PC-9 (cell line): ENCODE measurements around the gene IQSEC1. TPM values are rescaled to one million over a fixed set of nuclear protein-coding genes. Genes with fewer than 3 reads are reported as not detected.

Source experiments
- BruUV-seq: library from RNA; stranded (reverse); fragments of 400-500 nt; replicated peaks from 2 replicates; lab custom pipeline; 2021; lab: Mats Ljungman, UMichigan
- CTCF ChIA-PET: fragments of 300-600 bp; sonication (Branson Sonifier 250); formaldehyde crosslinking; loops from one replicate; lab custom pipeline; 2022; ENCODE audit warnings: antibody characterized with exemption; lab: Charles Lee
- POLR2A ChIA-PET: fragments of 300-600 bp; sonication (Branson Sonifier 250); formaldehyde crosslinking; loops from one replicate; lab custom pipeline; 2022; ENCODE audit warnings: antibody characterized with exemption; ENCODE audit not compliant: unreplicated experiment; lab: Charles Lee
- DNase-seq, 2 experiments: peaks; one replicate each; pipeline versions ENCODE4 v3.0.0 to v3.0.0-alpha.2; 2015 to 2022; ENCODE audit warnings: mixed read lengths in 1 of 2
- H2AFZ ChIP-seq: fragments of 200-600 bp; sonication (generic); 2 replicates; pipeline ENCODE4 v1.8.1; 2017; ENCODE audit warnings: antibody characterized with exemption
- H3F3A ChIP-seq: fragments of 200-600 bp; sonication (generic); 2 replicates; pipeline ENCODE4 v1.8.1; 2017; ENCODE audit warnings: antibody characterized with exemption, mild to moderate bottlenecking, low read depth; ENCODE audit not compliant: insufficient read depth
- H3K27ac ChIP-seq: fragments of 200-600 bp; sonication (generic); 2 replicates; pipeline ENCODE4 v1.6.1; 2016; ENCODE audit warnings: mixed run types
- H3K27me3 ChIP-seq: fragments of 200-600 bp; sonication (generic); 2 replicates; pipeline ENCODE4 v1.6.1; 2016; ENCODE audit warnings: low read depth, mixed run types; ENCODE audit not compliant: insufficient read depth
- H3K36me3 ChIP-seq: fragments of 200-600 bp; sonication (generic); 2 replicates; pipeline ENCODE4 v1.6.1; 2016; ENCODE audit warnings: low read depth, mixed run types
- H3K4me1 ChIP-seq: fragments of 200-600 bp; sonication (generic); replicated peaks from 2 replicates; pipeline ENCODE4 v1.6.1; 2016; ENCODE audit warnings: mixed run types; ENCODE audit not compliant: insufficient read depth
- H3K4me2 ChIP-seq: fragments of 200-600 bp; sonication (generic); 2 replicates; pipeline ENCODE4 v1.6.1; 2017; ENCODE audit warnings: mixed run types
- H3K4me3 ChIP-seq: fragments of 200-600 bp; sonication (generic); 2 replicates; pipeline ENCODE4 v1.6.1; 2016; ENCODE audit warnings: mixed run types
- H3K79me2 ChIP-seq: fragments of 200-600 bp; sonication (generic); 2 replicates; pipeline ENCODE4 v1.6.1; 2017; ENCODE audit warnings: low read depth, mixed run types
- H3K9me2 ChIP-seq: fragments of 200-600 bp; sonication (generic); 2 replicates; pipeline ENCODE4 v1.8.1; 2017; ENCODE audit warnings: mild to moderate bottlenecking; ENCODE audit not compliant: insufficient read depth
- H3K9me3 ChIP-seq: fragments of 200-600 bp; sonication (generic); 2 replicates; pipeline ENCODE4 v1.8.1; 2016; ENCODE audit warnings: low read depth; ENCODE audit not compliant: insufficient read depth
- H4K20me1 ChIP-seq: fragments of 200-600 bp; sonication (generic); 2 replicates; pipeline ENCODE4 v1.8.1; 2017; ENCODE audit not compliant: insufficient read depth
- CTCF ChIP-seq: fragments of 200-600 bp; sonication (generic); conservative IDR thresholded peaks from 2 replicates; pipeline ENCODE4 v1.6.1; 2017; ENCODE audit warnings: mixed run types, antibody characterized with exemption, mild to moderate bottlenecking, moderate library complexity
- EZH2 ChIP-seq: fragments of 200-600 bp; sonication (generic); IDR thresholded peaks from 2 replicates; pipeline ENCODE4 v1.8.0; 2017; ENCODE audit warnings: antibody characterized with exemption, low read depth
- intact Hi-C: fragments of 100-400 bp; cut with micrococcal nuclease; formaldehyde crosslinking; loops from one replicate; pipeline ENCODE4 v1.10.0; 2022; ENCODE audit not compliant: unreplicated experiment
- total RNA-seq: library from RNA; stranded (reverse); gene quantifications from 2 replicates; pipeline ENCODE4 v1.2.3, GENCODE V29; 2021

The IQSEC1 gene
- total RNA-seq, 1 experiment from 2014 or later = 30.7 TPM

GRCh38 chr3:13071695-13072094, 1.5 kb downstream of the IQSEC1 start:
- H3K79me2 ChIP-seq = no peaks in the 10 kb centered on the region
- no peaks in the 10 kb centered on the region for H3K9me3 ChIP-seq
- no peaks in the 10 kb centered on the region for H3K36me3 ChIP-seq
- no peak for DNase-seq
- H3K4me1 ChIP-seq = no peaks in the 10 kb centered on the region
- H3K9me2 ChIP-seq = no peaks in the 10 kb centered on the region
- no peak overlapping the region for H3K27ac ChIP-seq
- H3K4me2 ChIP-seq = no peak overlapping the region
- ChIA-PET CTCF (no interaction called here), POLR2A (no interaction called here)
- no peak overlapping the region for H3K4me3 ChIP-seq
- no peaks in the 10 kb centered on the region for H3F3A ChIP-seq
- intact Hi-C loops = no loop called here
- BruUV-seq = no TSS peak
- H4K20me1 ChIP-seq = no peaks in the 10 kb centered on the region
- no peak overlapping the region for H2AFZ ChIP-seq
- H3K27me3 ChIP-seq = no peaks in the 10 kb centered on the region
- TF ChIP-seq EZH2 (no peak), CTCF (no peak)

GRCh38 chr3:13070391-13071070, 2.7 kb downstream of the IQSEC1 start:
- no peak overlapping the region for H3K27ac ChIP-seq
- H3K36me3 ChIP-seq = no peaks in the 10 kb centered on the region
- no peaks in the 10 kb centered on the region for H3K9me2 ChIP-seq
- H3K79me2 ChIP-seq = no peaks in the 10 kb centered on the region
- no peak for DNase-seq
- H3K4me1 ChIP-seq = no peaks in the 10 kb centered on the region
- no peaks in the 10 kb centered on the region for H3K27me3 ChIP-seq
- H2AFZ ChIP-seq = no peak overlapping the region
- no TSS peak for BruUV-seq
- H3F3A ChIP-seq = no peaks in the 10 kb centered on the region
- H4K20me1 ChIP-seq = no peaks in the 10 kb centered on the region
- ChIA-PET CTCF (no interaction called here), POLR2A (interaction anchor here (0.7 kb wide), 2 partner anchors 322 to 381 kb away, joined by 3 to 4 read pairs; no protein-coding TSS in a partner anchor)
- H3K4me2 ChIP-seq = no peak overlapping the region
- TF ChIP-seq CTCF (no peak), EZH2 (no peak)
- no peaks in the 10 kb centered on the region for H3K9me3 ChIP-seq
- intact Hi-C loops = no loop called here
- H3K4me3 ChIP-seq = no peak overlapping the region

- POLR2A ChIA-PET = no interaction called here
- BruUV-seq = no TSS peak
- Histone ChIP-seq H3K4me1 (no peaks in the 10 kb centered on the region), H2AFZ (no peak overlapping the region), H3K27me3 (no peaks in the 10 kb centered on the region), H3K4me2 (no peak overlapping the region), H3K9me3 (no peaks in the 10 kb centered on the region), H4K20me1 (no peaks in the 10 kb centered on the region), H3K79me2 (no peaks in the 10 kb centered on the region), H3K27ac (no peak overlapping the region), H3F3A (no peaks in the 10 kb centered on the region), H3K9me2 (no peaks in the 10 kb centered on the region), H3K4me3 (no peak overlapping the region), H3K36me3 (no peaks in the 10 kb centered on the region)
- intact Hi-C loops = no loop called here
- CTCF ChIA-PET = no interaction called here
- TF ChIP-seq CTCF (no peak), EZH2 (no peak)
- no peak for DNase-seq
These were observed 3.7 kb downstream of the IQSEC1 start for GRCh38 chr3:13069495-13069894.
